HG03025 (cell line): ENCODE data around the gene RNF208.
"Not testable (repeated sequence)": the region's sequence is repeated elsewhere in the genome, so short reads cannot be mapped to it uniquely, and the experiment has no call there.

Experiments used
- ATAC-seq: cut with Tn5 transposase; IDR thresholded peaks from one replicate; pipeline ENCODE4 v1.9.1; 2021; ENCODE audit warnings: mild to moderate bottlenecking, moderate library complexity; ENCODE audit not compliant: unreplicated experiment, low FRiP score

The RNF208 gene

DNA sequence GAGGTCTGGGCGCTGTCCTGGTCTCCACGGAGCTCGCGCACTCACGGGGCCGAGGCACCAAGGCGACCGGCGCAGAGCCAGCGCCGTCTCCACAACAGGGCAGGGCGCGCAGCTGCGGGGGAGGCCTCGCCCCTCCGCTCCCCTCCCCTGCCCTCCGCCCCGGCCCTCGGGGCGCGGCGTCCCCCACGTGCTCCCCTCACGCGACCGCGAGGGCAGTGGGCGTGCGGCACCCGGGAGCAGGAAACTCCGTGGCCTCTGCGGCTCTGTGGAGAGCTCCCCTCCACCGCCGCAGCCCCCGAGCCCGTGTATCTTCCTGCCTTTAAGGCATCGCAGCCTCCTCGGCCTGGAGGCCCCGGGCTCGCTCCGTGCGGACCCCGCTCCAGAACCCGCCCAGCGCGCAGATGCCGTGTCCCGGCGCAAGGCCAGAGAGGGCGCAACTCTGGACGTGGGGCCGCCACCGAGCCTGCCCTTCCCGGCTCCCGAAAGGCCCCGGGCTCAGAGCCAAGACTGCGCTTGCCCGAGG is 18.3 kb upstream of the RNF208 start:
- ATAC-seq = peak; percentile 25

GRCh38 chr9:137239541-137240200 is 17.6 kb upstream of the RNF208 start:
- ATAC-seq = not testable (repeated sequence)

- no peak for ATAC-seq
Measured at GRCh38 chr9:137237759-137238726, 16.0 kb upstream of the RNF208 start.

GRCh38 chr9:137236936-137237421 is 14.9 kb upstream of the RNF208 start:
- ATAC-seq = no peak

DNA sequence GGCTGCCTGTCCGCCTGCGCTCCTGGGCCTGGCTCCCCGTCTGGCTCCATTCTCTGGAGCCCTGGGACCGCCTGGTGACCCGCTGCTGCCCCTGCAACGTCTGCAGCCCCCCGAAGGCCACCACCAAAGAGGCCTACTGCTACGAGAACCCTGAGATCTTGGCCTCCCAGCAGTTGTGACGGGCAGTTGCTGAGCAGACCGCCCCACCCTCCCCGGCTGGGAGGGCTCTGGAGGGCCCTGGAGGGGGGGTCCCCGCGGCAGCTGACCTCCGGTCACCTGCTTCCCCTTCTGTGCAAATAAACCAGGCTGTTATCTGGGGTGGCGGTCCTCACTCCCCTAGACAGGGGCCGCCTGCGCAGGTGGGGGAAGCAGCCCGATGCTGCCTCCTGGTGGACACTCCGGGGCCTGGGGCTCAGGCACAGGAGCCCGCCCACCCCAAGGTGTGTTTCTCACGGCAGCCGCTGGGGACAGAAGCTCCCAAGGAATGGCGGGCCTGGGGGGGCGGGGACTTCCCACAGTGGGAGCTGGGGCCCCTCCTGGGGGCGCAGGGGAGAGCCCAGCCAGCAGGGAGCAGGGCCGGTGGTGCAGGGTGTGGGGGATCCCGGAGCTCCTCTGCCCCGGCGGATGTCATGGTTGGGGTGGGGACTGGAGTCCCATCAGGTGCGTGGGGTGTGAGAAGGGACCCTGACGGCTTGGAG is 14.3 kb upstream of the RNF208 start:
- ATAC-seq = no peak

- ATAC-seq = no peak
Measured at GRCh38 chr9:137235424-137236237, 13.6 kb upstream of the RNF208 start.

GRCh38 chr9:137234758-137235423 is 12.9 kb upstream of the RNF208 start:
- ATAC-seq = no peak

- ATAC-seq = no peak
Measured at GRCh38 chr9:137234055-137234697, 12.1 kb upstream of the RNF208 start.

DNA sequence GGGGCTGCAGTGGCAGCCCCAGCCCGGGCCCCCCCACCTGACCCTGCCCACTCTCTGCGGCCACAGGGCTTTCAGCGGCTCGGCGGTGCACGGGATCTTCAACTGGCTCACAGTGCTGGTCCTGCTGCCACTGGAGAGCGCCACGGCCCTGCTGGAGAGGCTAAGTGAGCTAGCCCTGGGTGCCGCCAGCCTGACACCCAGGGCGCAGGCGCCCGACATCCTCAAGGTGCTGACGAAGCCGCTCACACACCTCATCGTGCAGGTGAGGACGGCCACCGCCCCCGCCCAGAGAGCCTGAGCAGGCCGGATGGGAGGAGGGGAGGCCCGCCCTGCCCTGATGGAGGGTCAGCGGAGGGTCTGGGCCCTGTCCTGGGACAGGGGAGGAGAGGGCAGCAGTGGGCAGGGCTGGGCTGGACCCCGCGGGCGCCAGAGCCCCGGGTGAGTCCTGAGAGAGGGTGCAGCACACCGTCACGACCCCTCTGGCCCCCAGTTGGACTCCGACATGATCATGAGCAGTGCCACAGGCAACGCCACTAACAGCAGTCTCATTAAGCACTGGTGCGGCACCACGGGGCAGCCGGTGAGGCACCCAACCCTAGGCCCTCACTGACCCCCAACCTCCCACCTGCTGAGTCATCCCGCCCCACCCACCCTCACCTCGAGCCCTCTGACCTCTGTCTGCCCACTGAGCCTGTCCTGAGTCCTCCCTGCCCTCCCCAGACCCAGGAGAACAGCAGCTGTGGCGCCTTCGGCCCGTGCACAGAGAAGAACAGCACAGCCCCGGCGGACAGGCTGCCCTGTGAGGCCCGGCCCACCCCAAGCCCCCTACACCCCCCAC is 11.3 kb upstream of the RNF208 start:
- ATAC-seq = no peak

DNA sequence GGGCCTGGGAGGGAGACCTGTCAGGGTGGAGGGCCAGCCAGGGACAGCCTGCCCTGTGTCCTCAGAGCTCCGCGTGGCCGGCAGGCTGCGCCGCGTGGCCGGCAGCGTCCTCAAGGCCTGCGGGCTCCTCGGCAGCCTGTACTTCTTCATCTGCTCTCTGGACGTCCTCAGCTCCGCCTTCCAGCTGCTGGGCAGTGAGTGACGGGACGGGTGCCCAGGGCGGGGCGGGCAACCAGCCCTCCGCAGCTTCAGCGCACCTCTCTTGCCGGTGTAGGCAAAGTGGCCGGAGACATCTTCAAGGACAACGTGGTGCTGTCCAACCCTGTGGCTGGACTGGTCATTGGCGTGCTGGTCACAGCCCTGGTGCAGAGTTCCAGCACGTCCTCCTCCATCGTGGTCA is 10.5 kb upstream of the RNF208 start:
- ATAC-seq = no peak

DNA sequence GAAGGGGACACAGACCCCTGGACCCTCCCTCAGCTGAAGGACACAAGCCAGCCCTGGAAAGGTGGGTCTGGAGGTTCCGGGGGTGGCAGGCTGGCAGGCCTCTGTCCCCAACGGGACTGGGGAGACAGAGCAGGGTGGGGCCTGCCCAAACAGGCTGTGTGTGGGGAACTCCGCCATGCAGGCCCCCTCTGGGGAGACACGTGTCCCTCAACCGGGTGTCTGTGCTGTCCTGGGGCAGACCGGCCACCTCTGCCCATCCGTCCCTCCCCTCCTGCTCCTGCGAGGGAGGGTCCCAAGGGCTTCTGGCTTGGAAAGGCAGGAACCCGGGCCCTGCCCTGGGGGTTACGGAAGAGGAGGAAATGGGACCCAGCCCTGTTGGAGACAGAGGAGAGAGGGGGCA is 10.1 kb upstream of the RNF208 start:
- ATAC-seq = no peak

DNA sequence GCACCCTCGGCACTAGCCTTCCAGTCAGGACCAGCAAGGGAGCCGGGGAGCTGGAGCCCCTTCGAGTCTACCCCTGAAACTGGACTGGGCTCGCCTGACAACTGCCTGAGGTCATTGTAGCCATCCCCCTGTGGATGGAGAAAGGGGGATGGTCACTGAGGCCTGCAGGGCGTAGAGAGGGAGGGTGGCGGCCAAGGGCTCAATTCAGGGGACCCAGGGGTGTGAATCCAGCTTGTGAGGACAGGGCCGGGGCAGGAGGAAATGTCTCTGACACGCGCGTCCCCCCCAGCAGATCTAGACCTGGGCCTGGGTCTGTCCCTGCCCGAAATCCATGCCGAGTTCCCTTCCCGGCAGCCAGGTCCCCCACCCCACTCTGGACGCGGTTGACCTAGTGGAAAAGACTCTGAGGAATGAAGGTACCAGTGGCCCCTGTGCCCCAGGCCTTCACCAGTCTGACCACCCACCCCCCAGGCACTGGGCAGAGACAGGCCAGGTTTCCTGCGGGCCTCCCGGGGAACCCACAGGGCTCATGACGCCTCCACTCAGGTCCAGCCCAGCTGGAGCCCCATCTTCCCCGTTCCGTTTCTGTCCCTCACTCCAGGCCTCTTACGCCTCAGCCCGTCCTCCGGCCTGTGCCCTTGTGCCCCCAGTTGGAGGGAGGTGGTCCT is 9.5 kb upstream of the RNF208 start:
- ATAC-seq = no peak

GRCh38 chr9:137230705-137231371 is 8.8 kb upstream of the RNF208 start, which contains the start of gene SLC34A3:
TSS of gene SLC34A3 (plus strand) at chr9:137230901. CDS start at chr9:137231703, 802 bp downstream.
- no peak for ATAC-seq

- ATAC-seq = no peak
Measured at GRCh38 chr9:137229903-137230704, 8.1 kb upstream of the RNF208 start.

DNA sequence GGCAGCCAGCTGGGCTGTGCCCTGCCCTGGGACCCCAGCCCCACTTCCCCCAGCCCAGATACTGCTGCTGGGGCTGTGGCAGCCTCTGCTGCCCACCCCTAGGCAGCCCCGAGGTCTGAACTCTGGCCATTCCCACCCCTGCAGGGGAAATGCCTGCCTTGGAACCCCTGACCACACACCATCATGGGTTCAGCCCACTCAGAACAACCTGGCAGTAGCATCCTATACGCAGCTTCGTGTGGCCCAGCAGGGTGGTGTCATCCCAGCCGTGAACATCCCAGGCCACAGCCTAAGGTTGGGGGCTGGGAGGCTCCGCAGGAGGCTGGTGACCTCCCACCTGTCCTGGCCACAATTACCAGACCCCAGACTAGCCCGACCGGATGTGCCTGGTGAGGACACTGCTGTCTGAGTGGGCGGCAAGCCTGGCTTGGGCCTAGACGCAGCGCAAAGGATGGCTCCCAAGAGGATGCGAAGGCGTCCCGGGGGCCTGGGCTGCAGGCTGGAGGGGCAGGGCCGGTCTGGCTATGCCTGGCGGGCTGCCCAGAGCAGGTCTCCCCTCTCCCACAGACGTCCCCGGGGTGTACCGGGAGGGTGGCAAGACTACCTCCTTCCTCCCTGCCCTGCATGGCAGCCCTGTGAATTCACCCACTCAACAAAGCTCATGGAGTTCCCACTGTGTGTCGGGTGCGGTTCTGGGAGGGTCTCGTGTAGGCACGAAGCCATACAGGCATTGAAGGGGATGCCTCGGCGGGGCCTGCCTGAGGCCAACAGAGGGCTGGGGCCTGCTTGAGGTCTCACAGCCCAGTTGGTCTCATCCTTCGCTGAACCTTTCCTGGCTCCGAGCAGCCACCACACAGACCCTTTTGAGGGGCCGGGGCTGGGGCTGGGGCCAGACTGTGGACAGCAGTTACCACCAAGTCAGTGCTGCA is 7.2 kb upstream of the RNF208 start:
- ATAC-seq = no peak
